Naive thymus-derived CD4-positive, alpha-beta T cell (primary cell): ENCODE data around the gene SOCS6. TPM values are rescaled to one million over a fixed set of nuclear protein-coding genes. Genes with fewer than 3 reads are reported as not detected.

ENCODE experiments used
- ATAC-seq: fragments of 150-1000 bp; cut with Tn5 transposase; 2 replicates; pipeline ENCODE4 v1.10.0; 2021; ENCODE audit warnings: mild to moderate bottlenecking, moderate library complexity
- CTCF ChIA-PET: fragments of 350-600 bp; sonication (Branson Sonifier 250); formaldehyde crosslinking; loops from one replicate; lab custom pipeline; 2021; ENCODE audit warnings: antibody characterized with exemption; lab: Charles Lee
- POLR2A ChIA-PET: fragments of 350-600 bp; sonication (Branson Sonifier 250); formaldehyde crosslinking; loops from one replicate; lab custom pipeline; 2021; ENCODE audit warnings: antibody characterized with exemption, inconsistent platforms; lab: Charles Lee
- DNase-seq, 9 donors: peaks; one replicate each; pipeline versions ENCODE4 v3.0.0 to v3.0.0-alpha.2; 2020 to 2022; ENCODE audit warnings: mixed read lengths in 1 of 9
- H3K27ac ChIP-seq: one replicate; pipeline ENCODE4 v1.7.0; 2013; ENCODE audit warnings: mild to moderate bottlenecking, low read depth, low read length, moderate library complexity
- H3K27me3 ChIP-seq, 2 donors: one replicate each; pipeline ENCODE4 v1.7.0; 2013; ENCODE audit warnings: low read length in 2 of 2, mild to moderate bottlenecking in 2 of 2, moderate library complexity in 2 of 2; ENCODE audit not compliant: control insufficient read depth in 2 of 2, insufficient read depth in 2 of 2
- H3K36me3 ChIP-seq, 3 experiments: 1 replicate in 2 of 3; 2 replicates in 1 of 3; pipeline ENCODE4 v1.7.0; 2013; ENCODE audit warnings: low read length in 3 of 3, mild to moderate bottlenecking in 3 of 3, moderate library complexity in 1 of 3; ENCODE audit not compliant: insufficient read depth in 3 of 3, control insufficient read depth in 2 of 3
- H3K4me1 ChIP-seq, 2 donors: one replicate each; pipeline ENCODE4 v1.7.0; 2013; ENCODE audit warnings: low read length in 2 of 2, mild to moderate bottlenecking in 2 of 2, moderate library complexity in 1 of 2; ENCODE audit not compliant: control insufficient read depth in 2 of 2, insufficient read depth in 2 of 2
- H3K4me3 ChIP-seq: 2 replicates; pipeline ENCODE4 v1.7.0; 2013; ENCODE audit warnings: mild to moderate bottlenecking, low read length
- H3K9me3 ChIP-seq, 3 experiments: 1 replicate in 2 of 3; 2 replicates in 1 of 3; pipeline ENCODE4 v1.7.0; 2013; ENCODE audit warnings: low read length in 3 of 3; ENCODE audit not compliant: control insufficient read depth in 2 of 3
- H3K27ac Mint-ChIP-seq, 9 donors: one replicate each; pipeline ENCODE4 v1.8.0; 2020 to 2022; ENCODE audit warnings: mixed read lengths in 9 of 9, mild to moderate bottlenecking in 8 of 9, moderate library complexity in 5 of 9, inconsistent platforms in 2 of 9
- H3K27me3 Mint-ChIP-seq, 5 donors: one replicate each; pipeline ENCODE4 v1.8.0; 2021 to 2022; ENCODE audit warnings: mixed read lengths in 5 of 5, mild to moderate bottlenecking in 1 of 5
- H3K36me3 Mint-ChIP-seq, 5 donors: one replicate each; pipeline ENCODE4 v1.8.0; 2020 to 2022; ENCODE audit warnings: mixed read lengths in 5 of 5, mild to moderate bottlenecking in 3 of 5, inconsistent platforms in 1 of 5
- H3K4me1 Mint-ChIP-seq, 7 donors: one replicate each; pipeline ENCODE4 v1.8.0; 2020 to 2022; ENCODE audit warnings: mixed read lengths in 7 of 7, mild to moderate bottlenecking in 3 of 7, inconsistent platforms in 1 of 7
- H3K4me3 Mint-ChIP-seq, 10 donors: one replicate each; pipeline ENCODE4 v1.8.0; 2020 to 2022; ENCODE audit warnings: mild to moderate bottlenecking in 10 of 10, mixed read lengths in 10 of 10, moderate library complexity in 6 of 10, inconsistent platforms in 2 of 10
- H3K9me3 Mint-ChIP-seq, 11 donors: one replicate each; pipeline ENCODE4 v1.8.0; 2020 to 2022; ENCODE audit warnings: mixed read lengths in 11 of 11, mild to moderate bottlenecking in 4 of 11, inconsistent platforms in 1 of 11, moderate library complexity in 1 of 11
- intact Hi-C, 2 donors: fragments of 100-400 bp; cut with micrococcal nuclease; formaldehyde crosslinking; loops; one replicate each; pipeline ENCODE4 v1.15.1; 2023
- polyA plus RNA-seq, 2 donors: library from polyadenylated mRNA; unstranded; fragments of 300-500 nt; fragmentation: Illumina TruSeq; gene quantifications; one replicate each; pipeline ENCODE4 v1.2.3, GENCODE V29; 2021
- total RNA-seq, 6 experiments: library from RNA in 5 of 6; stranded (reverse) in 5 of 6; gene quantifications; 1 replicate in 5 of 6; 2 replicates in 1 of 6; pipeline ENCODE4 v1.2.3 and lab custom pipeline; 2021 to 2026

SOCS6 gene
- total and polyA plus RNA-seq, 7 experiments from 2014 or later: 0.52 to 4.6 (median 2.3) TPM

DNA sequence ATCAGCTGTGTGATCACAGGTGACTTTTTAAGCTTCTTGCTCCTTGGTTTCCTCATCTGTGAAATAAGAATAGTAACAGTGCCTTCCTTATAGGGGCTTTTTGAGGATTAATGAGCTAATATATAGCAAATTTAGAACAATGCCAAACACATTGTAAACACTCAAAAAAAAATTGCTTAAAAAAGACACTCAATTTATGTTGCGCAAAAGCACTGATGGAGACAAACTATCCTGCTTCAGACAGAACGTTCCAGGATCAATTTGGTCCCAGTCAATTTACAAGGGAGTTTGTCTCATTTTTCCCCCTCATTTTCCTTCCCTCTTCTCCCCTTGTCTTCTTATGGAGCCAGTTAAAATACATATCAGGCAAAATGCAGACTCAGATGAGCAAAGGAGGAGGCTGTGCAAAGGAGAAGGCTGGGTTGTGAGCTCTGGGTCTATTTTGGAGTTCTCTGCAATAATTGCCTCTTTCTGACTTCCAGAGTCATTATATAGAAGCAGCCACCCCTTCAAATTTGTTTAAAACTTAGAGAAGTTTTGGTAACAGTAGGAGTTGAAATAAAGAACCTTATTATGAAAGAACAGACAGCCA is 83.7 kb downstream of the SOCS6 start:
- ChIA-PET CTCF (no interaction called here), POLR2A (no interaction called here)
- H3K9me3 Mint-ChIP-seq: peaks cover 0 to 4% (median 0%) of the 10 kb centered on the region in 11 donors

DNA sequence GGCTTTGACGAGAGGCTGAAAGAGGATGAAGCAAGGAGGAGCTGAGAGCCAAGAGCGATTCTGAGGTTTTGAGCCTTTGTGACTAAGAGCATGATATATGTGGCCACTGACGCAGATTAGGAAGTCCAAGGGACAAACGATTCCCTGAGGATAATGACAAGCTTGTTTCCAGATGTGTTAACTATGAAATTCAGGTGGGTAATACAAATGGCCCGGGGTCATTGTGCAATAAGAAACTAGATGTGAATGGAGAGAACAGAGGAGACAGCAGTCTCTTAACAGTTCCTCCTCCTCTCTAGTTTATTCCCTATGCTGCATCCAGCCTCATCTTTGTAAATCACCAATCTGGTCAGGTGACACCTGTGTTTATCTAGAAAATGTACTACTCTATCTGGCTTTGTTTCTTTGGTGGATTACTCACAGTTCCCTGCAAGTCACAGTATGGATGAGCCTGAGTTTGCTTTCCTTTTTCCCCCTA is 84.2 kb downstream of the SOCS6 start:
- no peak for DNase-seq
- Mint-ChIP-seq H3K4me3 (no peak overlapping the region), H3K27ac (no peak overlapping the region), H3K27me3 (peaks cover 0 to 15% (median 8%) of the 10 kb centered on the region in 5 donors), H3K4me1 (no peaks in the 10 kb centered on the region), H3K36me3 (no peaks in the 10 kb centered on the region), H3K9me3 (peaks cover 0 to 4% (median 0%) of the 10 kb centered on the region in 11 donors)
- no peak for ATAC-seq
- Histone ChIP-seq H3K36me3 (no peaks in the 10 kb centered on the region), H3K4me1 (no peaks in the 10 kb centered on the region), H3K9me3 (no peaks in the 10 kb centered on the region), H3K27me3 (no peaks in the 10 kb centered on the region), H3K4me3 (no peak overlapping the region), H3K27ac (no peak overlapping the region)
- intact Hi-C loops: no loop called here
- CTCF ChIA-PET: no interaction called here
- POLR2A ChIA-PET: no interaction called here

More for the DNA sequence above, 83.7 kb downstream of the SOCS6 start:
- Mint-ChIP-seq H3K4me3 (no peak overlapping the region), H3K27me3 (peaks cover 0 to 15% (median 10%) of the 10 kb centered on the region in 5 donors), H3K27ac (no peak overlapping the region), H3K4me1 (no peaks in the 10 kb centered on the region), H3K36me3 (no peaks in the 10 kb centered on the region)
- ATAC-seq (no peak), DNase-seq (no peak)
- Histone ChIP-seq H3K27ac (no peak overlapping the region), H3K4me3 (no peak overlapping the region), H3K36me3 (no peaks in the 10 kb centered on the region), H3K9me3 (no peaks in the 10 kb centered on the region), H3K27me3 (no peaks in the 10 kb centered on the region), H3K4me1 (no peaks in the 10 kb centered on the region)
- intact Hi-C loops: no loop called here

DNA sequence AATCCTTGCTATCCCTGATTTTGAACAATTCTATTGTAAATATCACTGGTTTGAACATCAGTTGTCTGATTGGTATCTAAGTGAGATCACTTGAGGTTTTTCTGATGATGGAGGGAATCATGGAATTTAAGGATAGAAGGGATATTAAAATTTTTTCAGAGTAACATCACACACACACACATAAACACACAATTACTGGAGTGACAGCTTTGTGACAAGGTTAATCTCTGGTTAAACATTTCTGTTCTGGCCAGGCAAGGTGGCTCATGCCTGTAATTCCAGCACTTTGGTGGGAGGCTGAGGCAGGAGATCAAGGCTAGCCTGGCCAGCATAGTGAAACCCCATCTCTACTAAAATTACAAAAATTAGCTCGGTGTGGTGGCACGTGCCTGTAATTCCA is 85.3 kb downstream of the SOCS6 start:
- no peaks in the 10 kb centered on the region for H3K4me1 ChIP-seq
- CTCF ChIA-PET: no interaction called here
- H3K9me3 Mint-ChIP-seq: peaks cover 0 to 4% (median 0%) of the 10 kb centered on the region in 11 donors
- no peaks in the 10 kb centered on the region for H3K4me1 Mint-ChIP-seq
- no peaks in the 10 kb centered on the region for H3K36me3 ChIP-seq
- H3K27ac ChIP-seq: no peak overlapping the region
- ATAC-seq (no peak), DNase-seq (no peak)
- no peaks in the 10 kb centered on the region for H3K27me3 ChIP-seq
- POLR2A ChIA-PET: no interaction called here
- no peak overlapping the region for H3K4me3 ChIP-seq
- no peak overlapping the region for H3K4me3 Mint-ChIP-seq
- no peaks in the 10 kb centered on the region for H3K9me3 ChIP-seq
- intact Hi-C loops: no loop called here
- H3K36me3 Mint-ChIP-seq: no peaks in the 10 kb centered on the region
- no peak overlapping the region for H3K27ac Mint-ChIP-seq
- H3K27me3 Mint-ChIP-seq: peaks cover 0 to 10% (median 7%) of the 10 kb centered on the region in 5 donors

DNA sequence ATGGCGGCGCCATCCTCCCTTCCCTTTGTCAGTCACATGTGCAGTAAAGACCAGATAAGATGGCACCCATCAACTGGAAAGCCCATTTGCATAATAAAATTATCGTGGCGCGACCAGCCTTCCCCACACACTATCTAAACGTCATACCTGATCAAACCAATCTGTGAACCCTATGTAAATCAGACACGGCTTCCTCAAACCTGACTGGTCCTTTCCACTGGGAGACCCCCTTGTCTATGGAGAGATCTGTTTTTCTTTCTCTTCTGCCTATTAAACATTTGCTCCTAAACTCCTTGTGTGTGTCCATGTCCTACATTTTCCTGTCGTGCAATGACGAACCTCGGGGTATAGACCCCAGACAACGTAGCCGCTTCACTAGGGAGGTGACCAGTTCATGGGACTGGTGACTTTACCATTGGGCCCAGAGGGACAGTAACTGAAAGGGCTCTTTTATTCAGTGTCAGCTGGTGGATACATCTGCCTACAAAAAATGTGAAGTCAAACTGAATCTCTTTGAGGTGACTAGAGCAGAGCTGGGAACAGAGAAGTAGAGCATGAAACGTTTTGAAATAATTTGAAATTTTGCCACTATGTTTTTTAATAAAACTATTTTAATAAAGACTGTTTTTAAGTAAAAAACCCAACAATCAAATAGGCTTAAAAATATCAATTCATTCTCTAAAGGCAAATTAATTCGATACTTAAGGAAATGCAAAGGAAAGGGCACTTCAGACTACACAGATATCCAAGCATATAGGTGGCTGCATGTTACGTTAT is 87.5 kb downstream of the SOCS6 start:
- intact Hi-C loops: no loop called here
- Histone ChIP-seq H3K27ac (no peak overlapping the region), H3K9me3 (no peaks in the 10 kb centered on the region), H3K4me3 (no peak overlapping the region), H3K4me1 (no peaks in the 10 kb centered on the region), H3K27me3 (no peaks in the 10 kb centered on the region), H3K36me3 (no peaks in the 10 kb centered on the region)
- H3K4me1 Mint-ChIP-seq: no peaks in the 10 kb centered on the region
- ATAC-seq: no peak
- no peak overlapping the region for H3K4me3 Mint-ChIP-seq
- H3K36me3 Mint-ChIP-seq: no peaks in the 10 kb centered on the region
- ChIA-PET POLR2A (no interaction called here), CTCF (no interaction called here)
- H3K27ac Mint-ChIP-seq: no peak overlapping the region
- peaks cover 0 to 4% (median 0%) of the 10 kb centered on the region in 11 donors for H3K9me3 Mint-ChIP-seq
- peaks cover 0 to 4% (median 0%) of the 10 kb centered on the region in 5 donors for H3K27me3 Mint-ChIP-seq
- DNase-seq: no peak

DNA sequence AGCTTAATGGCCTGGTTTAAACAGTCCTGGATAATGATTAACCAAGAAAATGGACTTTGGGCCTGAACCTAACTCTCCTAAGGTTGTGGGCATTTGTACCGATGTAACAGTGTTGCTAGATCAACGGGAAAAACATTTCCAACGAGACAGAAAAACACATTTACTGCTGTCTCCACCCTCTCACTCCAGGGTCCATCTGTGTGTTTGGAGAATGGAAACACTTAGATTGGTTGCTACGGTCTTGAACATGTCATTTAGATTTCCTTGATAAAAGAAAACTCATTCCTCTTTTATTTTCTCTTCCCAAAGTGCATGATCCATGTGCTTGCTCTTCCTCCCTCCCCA is 88.0 kb downstream of the SOCS6 start:
- Histone ChIP-seq H3K27me3 (no peaks in the 10 kb centered on the region), H3K4me3 (no peak overlapping the region), H3K27ac (no peak overlapping the region), H3K36me3 (no peaks in the 10 kb centered on the region), H3K4me1 (no peaks in the 10 kb centered on the region), H3K9me3 (no peaks in the 10 kb centered on the region)
- H3K27me3 Mint-ChIP-seq: peaks cover 0 to 8% (median 0%) of the 10 kb centered on the region in 5 donors
- DNase-seq (no peak), ATAC-seq (no peak)
- intact Hi-C loops: no loop called here
- peaks cover 0 to 4% (median 0%) of the 10 kb centered on the region in 11 donors for H3K9me3 Mint-ChIP-seq
- H3K4me3 Mint-ChIP-seq: no peak overlapping the region
- H3K36me3 Mint-ChIP-seq: no peaks in the 10 kb centered on the region
- POLR2A ChIA-PET: no interaction called here
- peaks cover 0 to 4% (median 0%) of the 10 kb centered on the region in 7 donors for H3K4me1 Mint-ChIP-seq
- no peak overlapping the region for H3K27ac Mint-ChIP-seq
- CTCF ChIA-PET: no interaction called here

DNA sequence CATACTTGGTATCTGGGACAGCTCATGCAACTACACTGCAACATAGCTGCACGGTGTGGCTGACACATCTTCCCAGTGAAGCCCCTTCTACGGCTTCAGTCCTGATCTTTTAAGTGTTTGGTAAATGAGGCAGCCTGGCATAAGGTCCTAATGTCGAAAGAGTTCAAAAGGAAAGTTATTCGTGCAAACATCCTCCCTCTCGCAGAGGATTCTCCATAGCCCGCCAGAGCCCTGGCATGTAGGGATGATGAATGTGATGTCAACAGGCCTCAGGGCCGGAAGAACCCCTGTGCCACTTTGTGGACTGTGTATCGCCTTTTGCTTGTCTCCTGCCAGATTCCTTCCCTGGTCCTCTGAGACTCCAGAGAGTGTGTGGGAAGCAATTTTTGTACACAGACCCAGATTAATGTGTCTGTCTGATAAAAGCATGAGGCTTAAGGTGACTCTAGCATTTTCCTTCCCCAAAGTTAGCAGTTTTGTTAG is 88.5 kb downstream of the SOCS6 start:
- H3K36me3 Mint-ChIP-seq: no peaks in the 10 kb centered on the region
- H3K27me3 Mint-ChIP-seq: peaks cover 0 to 11% (median 0%) of the 10 kb centered on the region in 5 donors
- CTCF ChIA-PET: no interaction called here
- no peak for DNase-seq
- H3K4me1 Mint-ChIP-seq: peaks cover 0 to 5% (median 0%) of the 10 kb centered on the region in 7 donors
- intact Hi-C loops: no loop called here
- peaks cover 0 to 4% (median 0%) of the 10 kb centered on the region in 11 donors for H3K9me3 Mint-ChIP-seq
- no peaks in the 10 kb centered on the region for H3K27me3 ChIP-seq
- no peak overlapping the region for H3K27ac Mint-ChIP-seq
- H3K4me3 Mint-ChIP-seq: no peak overlapping the region
- POLR2A ChIA-PET: no interaction called here
- no peaks in the 10 kb centered on the region for H3K4me1 ChIP-seq
- H3K9me3 ChIP-seq: no peaks in the 10 kb centered on the region
- H3K36me3 ChIP-seq: no peaks in the 10 kb centered on the region
- ATAC-seq: no peak
- H3K4me3 ChIP-seq: no peak overlapping the region
- H3K27ac ChIP-seq: no peak overlapping the region
